Measurements from ENCODE around the gene CETP. TPM values are rescaled to one million over a fixed set of nuclear protein-coding genes. Genes with fewer than 3 reads are reported as not detected.

The CETP gene
- total RNA-seq, 1 donor from 2014 or later = 0.32 TPM

DNA sequence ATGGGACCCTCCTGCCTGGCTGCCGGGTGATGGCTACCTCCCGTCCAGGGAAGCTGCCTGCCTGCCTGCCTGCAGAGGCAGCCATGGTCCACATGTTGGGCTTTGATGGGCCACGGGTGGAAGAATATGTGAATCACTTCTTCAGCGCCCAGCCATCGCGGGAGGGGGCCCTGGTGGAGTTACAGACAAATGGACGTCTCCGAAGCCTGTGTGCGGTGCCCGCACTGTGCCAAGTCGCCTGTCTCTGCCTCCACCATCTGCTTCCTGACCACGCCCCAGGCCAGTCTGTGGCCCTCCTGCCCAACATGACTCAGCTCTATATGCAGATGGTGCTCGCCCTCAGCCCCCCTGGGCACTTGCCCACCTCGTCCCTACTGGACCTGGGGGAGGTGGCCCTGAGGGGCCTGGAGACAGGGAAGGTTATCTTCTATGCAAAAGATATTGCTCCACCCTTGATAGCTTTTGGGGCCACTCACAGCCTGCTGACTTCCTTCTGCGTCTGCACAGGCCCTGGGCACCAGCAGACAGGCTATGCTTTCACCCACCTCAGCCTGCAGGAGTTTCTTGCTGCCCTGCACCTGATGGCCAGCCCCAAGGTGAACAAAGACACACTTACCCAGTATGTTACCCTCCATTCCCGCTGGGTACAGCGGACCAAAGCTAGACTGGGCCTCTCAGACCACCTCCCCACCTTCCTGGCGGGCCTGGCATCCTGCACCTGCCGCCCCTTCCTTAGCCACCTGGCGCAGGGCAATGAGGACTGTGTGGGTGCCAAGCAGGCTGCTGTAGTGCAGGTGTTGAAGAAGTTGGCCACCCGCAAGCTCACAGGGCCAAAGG, 64.4 kb downstream of the CETP start:
- intact Hi-C loops (cut with DNase I) = no loop called here
- ATAC-seq = peak; percentile 42
- DNase-seq (ENCODE audit: missing footprints) = no peak

- DNase-seq (ENCODE audit: missing footprints) (no peak), ATAC-seq (no peak)
- intact Hi-C loops (cut with DNase I) = no loop called here
Observed at GRCh38 chr16:57026778-57027062, 65.0 kb downstream of the CETP start.

- intact Hi-C loops (cut with DNase I) = no loop called here
- DNase-seq (ENCODE audit: missing footprints) (no peak), ATAC-seq (no peak)
Observed at GRCh38 chr16:57027067-57027466, 65.3 kb downstream of the CETP start.

GRCh38 chr16:57028086-57028485, 66.3 kb downstream of the CETP start:
- DNase-seq (ENCODE audit: missing footprints) (no peak), ATAC-seq (no peak)
- intact Hi-C loops (cut with DNase I) = no loop called here

- intact Hi-C loops (cut with DNase I) = no loop called here
- no peak for ATAC-seq
- no peak for DNase-seq (ENCODE audit: missing footprints)
Observed at GRCh38 chr16:57029161-57030160, 67.7 kb downstream of the CETP start.

GRCh38 chr16:57030346-57030902, 68.7 kb downstream of the CETP start:
- DNase-seq (ENCODE audit: missing footprints) (no peak), ATAC-seq (no peak)
- intact Hi-C loops (cut with DNase I) = no loop called here

- ATAC-seq (no peak), DNase-seq (ENCODE audit: missing footprints) (no peak)
- intact Hi-C loops (cut with DNase I) = no loop called here
Observed at GRCh38 chr16:57031156-57031555, 69.4 kb downstream of the CETP start.

GRCh38 chr16:57032346-57032745, 70.6 kb downstream of the CETP start:
- intact Hi-C loops (cut with DNase I) = no loop called here
- ATAC-seq = no peak
- DNase-seq (ENCODE audit: missing footprints) = no peak

- no peak for DNase-seq (ENCODE audit: missing footprints)
- intact Hi-C loops (cut with DNase I) = no loop called here
- ATAC-seq = no peak
Observed at GRCh38 chr16:57032931-57033330, 71.2 kb downstream of the CETP start.

Other genes starting within 250 kb of the CETP start
- gene NUP93, start 231.8 kb upstream of the CETP start, total RNA-seq = 25.7 TPM
- gene SLC12A3, start 96.7 kb upstream of the CETP start, total RNA-seq = not detected
- 114 TPM for gene HERPUD1, start 29.8 kb upstream of the CETP start, total RNA-seq
- gene NLRC5, start 27.6 kb downstream of the CETP start, total RNA-seq = 8.6 TPM
- gene CPNE2, start 130.6 kb downstream of the CETP start, total RNA-seq = 14.6 TPM
- gene PSME3IP1, start 224.1 kb downstream of the CETP start, total RNA-seq = 54.2 TPM
- 13.8 TPM for gene RSPRY1, start 224.4 kb downstream of the CETP start, total RNA-seq

Data from Right ventricle myocardium inferior (tissue), 1 donor.